Coronary artery (tissue), 2 donors: ENCODE measurements around the gene UNC79.

ENCODE experiments used
- DNase-seq: peaks from one replicate; pipeline ENCODE4 v3.0.0-alpha.2; 2017; ENCODE audit warnings: low spot score
- H3K27ac ChIP-seq, 2 donors: fragments of 200-600 bp; sonication (generic); one replicate each; pipeline ENCODE4 v1.5.1; 2016 to 2019
- H3K4me3 ChIP-seq: fragments of 200-600 bp; sonication (generic); 2 replicates; pipeline ENCODE4 v1.5.1; 2016; ENCODE audit warnings: mild to moderate bottlenecking, moderate library complexity
- TF ChIP-seq, protein P1 (sequence below): fragments of 200-600 bp; sonication (generic); IDR thresholded peaks from one replicate; pipeline ENCODE4 v1.5.1; 2019; ENCODE audit warnings: antibody characterized with exemption

The UNC79 gene

DNA sequence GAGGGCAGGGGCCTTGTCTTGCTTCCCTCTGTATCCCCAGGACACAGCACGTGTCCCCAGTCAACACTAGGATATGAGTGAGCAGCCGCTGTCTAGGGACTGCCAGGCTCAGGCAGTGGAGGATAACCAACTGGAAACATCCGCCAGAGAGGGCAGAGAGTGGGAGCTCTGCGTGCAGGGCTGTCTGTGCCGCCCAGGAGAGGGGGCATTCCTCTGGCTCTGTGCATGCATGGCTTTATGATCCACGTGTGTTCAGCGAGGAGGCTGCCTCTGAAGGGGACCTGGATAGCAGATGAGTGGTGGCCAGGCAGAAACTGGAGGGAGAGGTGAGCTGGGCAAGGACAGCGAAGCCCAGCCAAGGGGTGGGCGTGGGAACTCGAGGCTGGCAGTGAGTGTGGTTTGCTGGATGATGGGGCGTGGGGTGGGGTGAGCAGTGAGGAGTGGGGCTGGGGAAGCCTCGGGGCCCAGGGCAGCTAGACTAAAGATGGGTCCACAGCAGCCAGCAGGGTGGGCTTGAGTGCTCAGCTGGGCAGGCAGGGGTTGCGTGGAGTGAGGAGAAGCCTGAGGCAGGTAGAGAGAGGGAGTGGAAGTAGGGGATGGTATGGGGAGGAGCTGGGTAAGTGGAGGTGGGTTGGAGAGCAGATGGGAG, 284.7 kb downstream of the UNC79 start:
- H3K4me3 ChIP-seq: no peak overlapping the region
- DNase-seq: peak; percentile 57
- TF ChIP-seq, protein P1, sequence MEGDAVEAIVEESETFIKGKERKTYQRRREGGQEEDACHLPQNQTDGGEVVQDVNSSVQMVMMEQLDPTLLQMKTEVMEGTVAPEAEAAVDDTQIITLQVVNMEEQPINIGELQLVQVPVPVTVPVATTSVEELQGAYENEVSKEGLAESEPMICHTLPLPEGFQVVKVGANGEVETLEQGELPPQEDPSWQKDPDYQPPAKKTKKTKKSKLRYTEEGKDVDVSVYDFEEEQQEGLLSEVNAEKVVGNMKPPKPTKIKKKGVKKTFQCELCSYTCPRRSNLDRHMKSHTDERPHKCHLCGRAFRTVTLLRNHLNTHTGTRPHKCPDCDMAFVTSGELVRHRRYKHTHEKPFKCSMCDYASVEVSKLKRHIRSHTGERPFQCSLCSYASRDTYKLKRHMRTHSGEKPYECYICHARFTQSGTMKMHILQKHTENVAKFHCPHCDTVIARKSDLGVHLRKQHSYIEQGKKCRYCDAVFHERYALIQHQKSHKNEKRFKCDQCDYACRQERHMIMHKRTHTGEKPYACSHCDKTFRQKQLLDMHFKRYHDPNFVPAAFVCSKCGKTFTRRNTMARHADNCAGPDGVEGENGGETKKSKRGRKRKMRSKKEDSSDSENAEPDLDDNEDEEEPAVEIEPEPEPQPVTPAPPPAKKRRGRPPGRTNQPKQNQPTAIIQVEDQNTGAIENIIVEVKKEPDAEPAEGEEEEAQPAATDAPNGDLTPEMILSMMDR: no peak
- no peak overlapping the region for H3K27ac ChIP-seq

DNA sequence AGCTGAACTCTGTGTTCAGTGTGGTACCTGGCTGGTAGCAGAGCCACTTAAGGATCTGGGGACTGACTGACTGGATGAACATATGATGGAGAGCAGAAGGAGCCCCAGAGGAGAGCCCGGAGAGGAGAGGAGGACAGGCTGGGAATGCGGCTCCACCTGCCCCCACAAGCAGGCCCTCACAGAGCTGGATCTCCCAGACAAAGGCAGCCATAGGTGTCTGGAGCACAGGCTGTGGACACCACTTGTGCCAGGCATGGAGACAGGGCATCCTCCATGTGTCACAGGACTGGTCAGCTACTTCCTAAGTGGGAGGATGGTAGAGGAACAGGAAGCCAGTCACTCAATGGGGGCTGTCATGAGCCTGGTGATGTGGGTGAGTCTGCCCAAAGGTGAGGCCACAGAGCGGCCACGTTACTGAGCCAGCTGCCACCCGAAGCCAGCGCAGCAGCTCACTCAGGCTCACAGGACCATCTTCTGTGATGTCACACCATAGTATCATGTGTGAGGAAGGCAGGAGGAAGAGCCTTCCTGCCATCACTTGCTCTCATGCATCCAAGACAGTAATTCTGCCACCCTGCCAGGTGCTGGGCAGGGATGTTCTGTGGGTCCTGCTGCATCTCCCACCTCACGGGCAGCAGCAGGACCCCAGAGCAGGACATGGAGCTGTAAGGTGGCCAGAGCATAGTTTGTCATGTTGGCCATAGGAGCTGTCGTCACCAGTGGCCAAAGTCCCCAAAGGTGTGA, 285.4 kb downstream of the UNC79 start:
- Histone ChIP-seq H3K4me3 (no peak overlapping the region), H3K27ac (no peak overlapping the region)
- TF ChIP-seq, protein P1: no peak
- DNase-seq: peak; percentile 59

DNA sequence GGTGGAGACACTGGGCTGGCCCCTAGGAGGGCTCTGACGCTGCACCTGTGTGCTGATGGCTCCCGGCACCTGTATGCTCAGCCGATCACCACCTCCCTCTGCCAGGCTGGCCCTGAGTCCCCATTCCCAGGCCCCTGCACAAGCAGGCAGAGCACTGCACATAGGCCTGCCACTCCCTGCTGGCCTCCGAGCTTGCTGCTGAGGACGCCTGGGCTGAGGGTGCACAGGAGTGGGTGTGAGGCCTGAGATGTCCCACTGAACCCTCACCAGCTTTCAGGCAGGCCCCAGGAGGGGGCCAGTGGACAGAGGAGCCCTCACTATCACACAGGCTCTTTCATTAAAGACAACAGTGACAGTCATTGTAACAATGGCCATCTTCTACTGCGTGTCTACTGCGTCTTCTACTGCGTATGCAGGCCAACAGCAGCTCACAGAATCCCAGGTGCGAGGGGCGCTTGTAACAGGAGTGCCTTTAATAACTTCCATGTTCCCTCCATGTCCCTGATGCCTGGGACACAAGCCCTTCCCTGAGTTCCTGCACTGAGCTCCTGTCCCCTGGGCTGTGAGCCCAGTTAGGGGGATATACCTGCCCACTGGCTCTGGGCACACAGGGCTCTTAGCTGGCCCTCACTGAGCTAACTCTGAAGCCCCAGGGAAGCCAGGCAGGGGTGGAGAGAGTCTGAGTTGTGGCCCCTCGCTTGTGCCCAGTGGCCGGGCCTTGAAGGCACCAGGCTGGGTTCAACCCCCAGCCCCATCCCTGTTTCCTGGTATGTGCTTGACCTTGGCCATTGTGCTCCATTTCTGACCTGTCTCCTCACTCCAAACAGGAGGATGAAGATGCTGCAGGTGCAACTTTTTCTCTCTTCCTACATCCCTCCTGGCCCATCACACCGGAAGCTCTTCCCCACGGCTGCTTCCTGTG, 286.3 kb downstream of the UNC79 start:
- DNase-seq: peak; percentile 64
- Histone ChIP-seq H3K27ac (no peak overlapping the region), H3K4me3 (no peak overlapping the region)
- TF ChIP-seq, protein P1: no peak

DNA sequence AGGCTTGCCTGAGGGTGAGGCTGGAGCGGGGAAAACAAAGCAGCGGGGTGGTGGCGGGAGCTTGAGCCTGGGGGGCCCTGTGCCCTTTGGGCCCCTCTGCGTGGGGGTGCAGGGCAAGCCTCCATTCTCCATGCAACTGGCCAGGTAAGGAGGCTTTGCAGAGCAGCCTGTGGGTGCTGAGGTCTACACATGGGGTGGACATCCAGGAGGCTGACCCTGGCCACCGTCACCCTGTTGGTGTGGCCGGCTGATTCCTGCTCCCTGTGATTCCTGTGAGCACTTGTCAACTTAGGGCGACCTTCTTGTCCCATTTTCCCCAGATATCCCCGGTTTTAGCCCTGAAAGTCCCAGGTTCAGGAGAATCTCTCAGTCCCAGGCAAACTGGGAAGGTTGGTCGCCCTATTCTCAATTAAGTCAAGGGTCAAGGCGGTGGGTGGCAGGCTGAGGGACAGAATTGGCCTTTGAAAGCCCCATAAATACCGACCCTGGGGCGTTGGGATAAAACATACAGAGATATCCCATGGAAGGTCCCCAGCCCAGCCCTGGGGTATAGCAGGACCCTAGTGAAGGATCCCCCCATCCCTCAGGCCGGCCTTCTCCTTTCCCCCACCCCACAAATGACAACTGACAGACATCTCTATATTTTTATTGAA, 287.1 kb downstream of the UNC79 start:
- Histone ChIP-seq H3K4me3 (no peak overlapping the region), H3K27ac (no peak overlapping the region)
- TF ChIP-seq, protein P1: no peak
- DNase-seq: peak; percentile 54

DNA sequence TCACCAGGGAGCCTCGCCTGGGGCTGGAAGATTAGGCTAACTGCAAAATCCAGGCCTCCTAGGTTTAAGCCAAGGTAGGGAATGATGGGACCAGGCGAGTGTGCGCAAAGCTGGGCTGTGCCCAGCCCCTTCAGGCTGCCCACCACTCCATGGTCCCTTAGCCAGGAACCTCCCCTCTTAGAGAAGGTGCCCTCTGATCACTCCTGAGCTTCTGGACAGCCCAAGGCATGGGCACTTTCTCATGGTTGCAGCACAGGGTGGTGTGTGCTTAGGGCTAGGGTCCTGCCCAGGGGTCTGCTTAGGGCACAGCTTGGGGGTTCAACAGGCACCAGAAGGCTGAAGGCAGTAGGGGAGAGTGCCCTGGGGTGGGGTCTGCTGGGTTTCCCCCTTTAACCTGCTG, 288.5 kb downstream of the UNC79 start:
- Histone ChIP-seq H3K27ac (no peak overlapping the region), H3K4me3 (no peak overlapping the region)
- peak; percentile 45 for DNase-seq
- TF ChIP-seq, protein P1: no peak

DNA sequence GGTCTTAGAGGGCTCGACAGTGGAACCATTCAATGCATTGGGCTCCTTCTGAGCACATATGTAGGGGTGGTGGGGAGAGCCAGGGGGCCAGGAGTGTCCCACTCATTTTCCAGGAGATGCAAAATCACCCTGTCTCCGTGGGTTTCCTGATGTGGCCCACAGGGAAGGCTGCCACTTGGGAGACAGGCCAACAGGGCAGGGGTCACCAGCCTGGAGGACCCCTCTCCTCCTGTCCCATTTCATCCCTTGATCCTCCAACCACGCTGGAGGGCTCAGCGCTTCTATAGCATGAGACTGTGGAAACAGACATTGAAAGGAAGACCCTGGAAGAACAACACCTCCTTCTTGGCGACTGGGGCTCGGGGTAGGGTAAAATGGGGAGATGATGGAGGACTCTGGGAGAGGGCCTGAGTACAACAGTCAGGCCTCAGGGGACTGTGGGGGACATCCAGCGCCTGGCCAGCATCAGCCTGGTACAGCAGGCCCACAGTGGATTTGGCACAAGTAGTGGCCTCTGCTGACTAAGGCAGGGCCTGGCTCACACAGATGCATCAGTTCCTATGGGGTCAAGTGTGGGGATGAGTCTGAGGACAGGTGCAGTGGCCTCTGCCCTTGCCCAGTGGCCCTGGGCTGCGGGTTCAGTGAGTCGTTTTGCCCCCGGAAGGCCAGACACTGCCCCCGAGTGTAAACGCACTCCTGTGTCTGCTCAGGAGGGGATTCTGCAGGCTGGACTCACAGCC, 289.5 kb downstream of the UNC79 start:
- DNase-seq: peak; percentile 45
- Histone ChIP-seq H3K4me3 (no peak overlapping the region), H3K27ac (no peak overlapping the region)
- TF ChIP-seq, protein P1: no peak
